ENCODE results near the gene ELOVL2.
A peak's percentile ranks its signal among the peaks of the same experiment; 100 is the strongest.

The ELOVL2 gene

GRCh38 chr6:11066505-11067347 is 22.6 kb upstream of the ELOVL2 start:
- H3K9me3 Mint-ChIP-seq = no peaks in the 10 kb centered on the region
- no peaks in the 10 kb centered on the region for H3K36me3 Mint-ChIP-seq
- H3K4me3 Mint-ChIP-seq = no peak overlapping the region
- H3K27ac Mint-ChIP-seq = no peak overlapping the region
- H3K27me3 Mint-ChIP-seq = no peaks in the 10 kb centered on the region
- no peaks in the 10 kb centered on the region for H3K4me1 Mint-ChIP-seq

- H3K4me1 Mint-ChIP-seq = no peaks in the 10 kb centered on the region
- H3K4me3 Mint-ChIP-seq = no peak overlapping the region
- peaks cover 2% of the 10 kb centered on the region for H3K27me3 Mint-ChIP-seq
- no peak overlapping the region for H3K27ac Mint-ChIP-seq
- no peaks in the 10 kb centered on the region for H3K36me3 Mint-ChIP-seq
- no peaks in the 10 kb centered on the region for H3K9me3 Mint-ChIP-seq
Observed at GRCh38 chr6:11065436-11066202, 21.5 kb upstream of the ELOVL2 start.

GRCh38 chr6:11064836-11065235 is 20.7 kb upstream of the ELOVL2 start:
- no peaks in the 10 kb centered on the region for H3K9me3 Mint-ChIP-seq
- peaks cover 4% of the 10 kb centered on the region for H3K27me3 Mint-ChIP-seq
- no peaks in the 10 kb centered on the region for H3K4me1 Mint-ChIP-seq
- no peaks in the 10 kb centered on the region for H3K36me3 Mint-ChIP-seq
- H3K27ac Mint-ChIP-seq = no peak overlapping the region
- H3K4me3 Mint-ChIP-seq = no peak overlapping the region

- Mint-ChIP-seq H3K36me3 (no peaks in the 10 kb centered on the region), H3K27me3 (peaks cover 4% of the 10 kb centered on the region), H3K27ac (no peak overlapping the region), H3K4me3 (no peak overlapping the region), H3K4me1 (no peaks in the 10 kb centered on the region), H3K9me3 (no peaks in the 10 kb centered on the region)
Observed at GRCh38 chr6:11062715-11063114, 18.6 kb upstream of the ELOVL2 start.

- H3K4me3 Mint-ChIP-seq = no peak overlapping the region
- H3K27me3 Mint-ChIP-seq = peaks cover 4% of the 10 kb centered on the region
- no peaks in the 10 kb centered on the region for H3K36me3 Mint-ChIP-seq
Observed at GRCh38 chr6:11062083-11062482, 18.0 kb upstream of the ELOVL2 start.

GRCh38 chr6:11058406-11058805 is 14.3 kb upstream of the ELOVL2 start:
- Mint-ChIP-seq H3K27me3 (peaks cover 6% of the 10 kb centered on the region), H3K4me3 (no peak overlapping the region), H3K27ac (no peak overlapping the region), H3K36me3 (no peaks in the 10 kb centered on the region), H3K9me3 (no peaks in the 10 kb centered on the region), H3K4me1 (no peaks in the 10 kb centered on the region)

More at GRCh38 chr6:11062083-11062482, 18.0 kb upstream of the ELOVL2 start:
- H3K27ac Mint-ChIP-seq = no peak overlapping the region
- no peaks in the 10 kb centered on the region for H3K4me1 Mint-ChIP-seq
- no peaks in the 10 kb centered on the region for H3K9me3 Mint-ChIP-seq

GRCh38 chr6:11056871-11057270 is 12.8 kb upstream of the ELOVL2 start:
- Mint-ChIP-seq H3K27ac (no peak overlapping the region), H3K9me3 (no peaks in the 10 kb centered on the region), H3K4me1 (no peaks in the 10 kb centered on the region), H3K4me3 (no peak overlapping the region), H3K27me3 (peaks cover 6% of the 10 kb centered on the region), H3K36me3 (no peaks in the 10 kb centered on the region)

- peaks cover 7% of the 10 kb centered on the region for H3K27me3 Mint-ChIP-seq
- H3K36me3 Mint-ChIP-seq = no peaks in the 10 kb centered on the region
Observed at GRCh38 chr6:11055127-11055627, 11.1 kb upstream of the ELOVL2 start.

GRCh38 chr6:11054722-11055121 is 10.6 kb upstream of the ELOVL2 start:
- no peaks in the 10 kb centered on the region for H3K4me1 Mint-ChIP-seq
- no peaks in the 10 kb centered on the region for H3K36me3 Mint-ChIP-seq

More at GRCh38 chr6:11055127-11055627, 11.1 kb upstream of the ELOVL2 start:
- Mint-ChIP-seq H3K9me3 (no peaks in the 10 kb centered on the region), H3K4me3 (no peak overlapping the region), H3K27ac (no peak overlapping the region), H3K4me1 (no peaks in the 10 kb centered on the region)

GRCh38 chr6:11053307-11053706 is 9.2 kb upstream of the ELOVL2 start:
- H3K27me3 Mint-ChIP-seq = peaks cover 14% of the 10 kb centered on the region
- no peaks in the 10 kb centered on the region for H3K36me3 Mint-ChIP-seq
- no peak overlapping the region for H3K4me3 Mint-ChIP-seq
- no peaks in the 10 kb centered on the region for H3K4me1 Mint-ChIP-seq
- no peak overlapping the region for H3K27ac Mint-ChIP-seq
- no peaks in the 10 kb centered on the region for H3K9me3 Mint-ChIP-seq

More at GRCh38 chr6:11054722-11055121, 10.6 kb upstream of the ELOVL2 start:
- Mint-ChIP-seq H3K4me3 (no peak overlapping the region), H3K9me3 (no peaks in the 10 kb centered on the region), H3K27ac (no peak overlapping the region), H3K27me3 (peaks cover 9% of the 10 kb centered on the region)

- H3K36me3 Mint-ChIP-seq = no peaks in the 10 kb centered on the region
- H3K4me3 Mint-ChIP-seq = no peak overlapping the region
- no peak overlapping the region for H3K27ac Mint-ChIP-seq
- H3K9me3 Mint-ChIP-seq = no peaks in the 10 kb centered on the region
- no peaks in the 10 kb centered on the region for H3K4me1 Mint-ChIP-seq
- peaks cover 32% of the 10 kb centered on the region for H3K27me3 Mint-ChIP-seq
Observed at GRCh38 chr6:11050731-11051130, 6.6 kb upstream of the ELOVL2 start.

GRCh38 chr6:11044712-11045167 is 635 bp upstream of the ELOVL2 start:
- Mint-ChIP-seq H3K27me3 (peaks cover 53% of the 10 kb centered on the region), H3K4me1 (peaks cover 8% of the 10 kb centered on the region)

GRCh38 chr6:11043378-11043960 is 636 bp downstream of the ELOVL2 start:
- no peaks in the 10 kb centered on the region for H3K36me3 Mint-ChIP-seq
- no peaks in the 10 kb centered on the region for H3K9me3 Mint-ChIP-seq
- H3K27ac Mint-ChIP-seq = no peak overlapping the region
- H3K27me3 Mint-ChIP-seq = peaks cover 51% of the 10 kb centered on the region
- peaks cover 8% of the 10 kb centered on the region for H3K4me1 Mint-ChIP-seq
- H3K4me3 Mint-ChIP-seq = peak overlapping the region; percentile 59

More at GRCh38 chr6:11044712-11045167, 635 bp upstream of the ELOVL2 start:
- H3K4me3 Mint-ChIP-seq = peak overlapping the region; percentile 81
- no peak overlapping the region for H3K27ac Mint-ChIP-seq
- H3K9me3 Mint-ChIP-seq = no peaks in the 10 kb centered on the region
- H3K36me3 Mint-ChIP-seq = no peaks in the 10 kb centered on the region

- peaks cover 48% of the 10 kb centered on the region for H3K27me3 Mint-ChIP-seq
- H3K36me3 Mint-ChIP-seq = no peaks in the 10 kb centered on the region
- no peaks in the 10 kb centered on the region for H3K9me3 Mint-ChIP-seq
- peak overlapping the region; percentile 59 for H3K4me3 Mint-ChIP-seq
- H3K4me1 Mint-ChIP-seq = peaks cover 8% of the 10 kb centered on the region
- H3K27ac Mint-ChIP-seq = no peak overlapping the region
Observed at GRCh38 chr6:11042750-11043377, 1.2 kb downstream of the ELOVL2 start.
